Hepatocyte (in vitro differentiated cells): Measurements from ENCODE around the gene PDK4. TPM values are rescaled to one million over a fixed set of nuclear protein-coding genes. Genes with fewer than 3 reads are reported as not detected.

Experiments used
- DNase-seq: peaks from one replicate; pipeline ENCODE4 v3.0.0-alpha.2; 2016; ENCODE audit warnings: low spot score
- H2AFZ ChIP-seq: fragments of 200-600 bp; sonication (generic); 2 replicates; pipeline ENCODE4 v1.6.0; 2016; ENCODE audit warnings: antibody characterized with exemption, mild to moderate bottlenecking
- H3K27ac ChIP-seq: fragments of 200-600 bp; sonication (generic); 2 replicates; pipeline ENCODE4 v1.5.1; 2016; ENCODE audit warnings: mild to moderate bottlenecking
- H3K27me3 ChIP-seq: fragments of 200-600 bp; sonication (generic); 2 replicates; pipeline ENCODE4 v1.6.1; 2016
- H3K36me3 ChIP-seq: fragments of 200-600 bp; sonication (generic); replicated peaks from 2 replicates; pipeline ENCODE4 v1.5.1; 2016; ENCODE audit warnings: low read depth; ENCODE audit not compliant: insufficient read depth
- H3K4me1 ChIP-seq: fragments of 200-600 bp; sonication (generic); 2 replicates; pipeline ENCODE4 v1.5.1; 2016; ENCODE audit warnings: mild to moderate bottlenecking, moderate library complexity; ENCODE audit not compliant: insufficient read depth
- H3K4me2 ChIP-seq: fragments of 200-600 bp; sonication (generic); 2 replicates; pipeline ENCODE4 v1.6.0; 2016
- H3K4me3 ChIP-seq: fragments of 200-600 bp; sonication (generic); 2 replicates; pipeline ENCODE4 v1.5.1; 2016; ENCODE audit warnings: mild to moderate bottlenecking
- H3K79me2 ChIP-seq: fragments of 200-600 bp; sonication (generic); 2 replicates; pipeline ENCODE4 v1.6.0; 2017; ENCODE audit warnings: mild to moderate bottlenecking
- H3K9me2 ChIP-seq: fragments of 200-600 bp; sonication (generic); replicated peaks from 2 replicates; pipeline ENCODE4 v1.6.0; 2017; ENCODE audit warnings: mild to moderate bottlenecking; ENCODE audit not compliant: insufficient read depth
- H3K9me3 ChIP-seq: fragments of 200-600 bp; sonication (generic); 2 replicates; pipeline ENCODE4 v1.5.1; 2016; ENCODE audit warnings: low read depth, mild to moderate bottlenecking
- H4K20me1 ChIP-seq: fragments of 200-600 bp; sonication (generic); 2 replicates; pipeline ENCODE4 v1.6.0; 2016; ENCODE audit warnings: mild to moderate bottlenecking; ENCODE audit not compliant: insufficient read depth, poor library complexity, severe bottlenecking
- EZH2 ChIP-seq: fragments of 200-600 bp; sonication (generic); IDR thresholded peaks from 2 replicates; pipeline ENCODE4 v1.6.1; 2016; ENCODE audit warnings: antibody characterized with exemption, mild to moderate bottlenecking, borderline replicate concordance
- EZH2phosphoT487 ChIP-seq: fragments of 200-600 bp; sonication (generic); IDR thresholded peaks from one replicate; pipeline ENCODE4 v1.6.1; 2018; ENCODE audit warnings: antibody characterized with exemption, mild to moderate bottlenecking, low read depth, moderate library complexity; ENCODE audit not compliant: unreplicated experiment, severe bottlenecking
- WGBS: methylation state at CpG from one replicate; pipeline ENCODE4 v1.1.6; 2016; ENCODE audit warnings: low lambda C conversion rate; ENCODE audit errors: missing lambda C conversion rate; 5-methylcytosine and 5-hydroxymethylcytosine counted together
- polyA plus RNA-seq: library from polyadenylated mRNA; unstranded; fragments of >200 nt; fragmentation: Nextera tagmentation; extraction: Ambion mirVana; gene quantifications from 2 replicates; pipeline ENCODE4 v1.2.1, GENCODE V29; 2016
- total RNA-seq: library from RNA; depleted of rRNA; stranded (reverse); fragments of >200 nt; gene quantifications from 2 replicates; pipeline ENCODE4 v1.2.3, GENCODE V29; 2014
- TF ChIP-seq, protein P1 (sequence below): fragments of 200-600 bp; sonication (generic); IDR thresholded peaks from 2 replicates; pipeline ENCODE4 v1.5.1; 2016; ENCODE audit warnings: antibody characterized with exemption, mild to moderate bottlenecking; ENCODE audit not compliant: poor library complexity

Gene PDK4
- total and polyA plus RNA-seq, 2 experiments from 2014 or later = 26.0 to 34.6 TPM

DNA sequence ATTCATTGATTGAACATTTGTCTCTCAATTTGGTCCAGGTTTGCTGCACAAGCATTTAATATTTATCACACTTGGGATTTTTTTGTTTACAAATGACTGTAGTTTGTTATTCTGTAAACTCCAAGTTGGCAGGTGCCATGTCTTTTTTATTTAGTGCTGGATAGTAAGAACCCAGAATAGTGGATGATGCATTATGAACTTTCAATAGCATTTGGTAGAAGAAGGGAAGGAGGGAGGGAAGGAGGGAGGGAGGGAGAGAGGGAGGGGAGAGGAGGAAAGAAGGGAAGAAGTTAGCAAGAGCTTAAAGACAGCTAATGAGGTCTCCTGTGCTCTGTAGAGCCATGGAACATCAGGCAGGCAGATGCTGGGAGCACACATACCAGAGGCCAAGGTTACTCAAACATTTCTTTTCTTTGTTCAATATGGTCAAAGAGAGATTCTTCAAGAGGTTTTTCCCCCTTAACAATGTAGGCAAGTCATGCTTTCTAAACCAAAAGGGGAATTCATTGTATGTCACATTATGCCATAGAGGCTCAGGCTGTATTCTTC, 25.8 kb upstream of the PDK4 start:
- Histone ChIP-seq H4K20me1 (no peaks in the 10 kb centered on the region), H3K27ac (no peak overlapping the region), H3K9me3 (no peaks in the 10 kb centered on the region), H3K36me3 (no peaks in the 10 kb centered on the region), H3K4me1 (no peaks in the 10 kb centered on the region), H3K4me3 (no peak overlapping the region), H2AFZ (no peak overlapping the region), H3K27me3 (no peaks in the 10 kb centered on the region), H3K4me2 (no peak overlapping the region), H3K9me2 (no peaks in the 10 kb centered on the region), H3K79me2 (no peaks in the 10 kb centered on the region)
- no peak for DNase-seq
- TF ChIP-seq, protein P1, sequence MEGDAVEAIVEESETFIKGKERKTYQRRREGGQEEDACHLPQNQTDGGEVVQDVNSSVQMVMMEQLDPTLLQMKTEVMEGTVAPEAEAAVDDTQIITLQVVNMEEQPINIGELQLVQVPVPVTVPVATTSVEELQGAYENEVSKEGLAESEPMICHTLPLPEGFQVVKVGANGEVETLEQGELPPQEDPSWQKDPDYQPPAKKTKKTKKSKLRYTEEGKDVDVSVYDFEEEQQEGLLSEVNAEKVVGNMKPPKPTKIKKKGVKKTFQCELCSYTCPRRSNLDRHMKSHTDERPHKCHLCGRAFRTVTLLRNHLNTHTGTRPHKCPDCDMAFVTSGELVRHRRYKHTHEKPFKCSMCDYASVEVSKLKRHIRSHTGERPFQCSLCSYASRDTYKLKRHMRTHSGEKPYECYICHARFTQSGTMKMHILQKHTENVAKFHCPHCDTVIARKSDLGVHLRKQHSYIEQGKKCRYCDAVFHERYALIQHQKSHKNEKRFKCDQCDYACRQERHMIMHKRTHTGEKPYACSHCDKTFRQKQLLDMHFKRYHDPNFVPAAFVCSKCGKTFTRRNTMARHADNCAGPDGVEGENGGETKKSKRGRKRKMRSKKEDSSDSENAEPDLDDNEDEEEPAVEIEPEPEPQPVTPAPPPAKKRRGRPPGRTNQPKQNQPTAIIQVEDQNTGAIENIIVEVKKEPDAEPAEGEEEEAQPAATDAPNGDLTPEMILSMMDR = no peak
- TF ChIP-seq EZH2phosphoT487 (no peak), EZH2 (no peak)

DNA sequence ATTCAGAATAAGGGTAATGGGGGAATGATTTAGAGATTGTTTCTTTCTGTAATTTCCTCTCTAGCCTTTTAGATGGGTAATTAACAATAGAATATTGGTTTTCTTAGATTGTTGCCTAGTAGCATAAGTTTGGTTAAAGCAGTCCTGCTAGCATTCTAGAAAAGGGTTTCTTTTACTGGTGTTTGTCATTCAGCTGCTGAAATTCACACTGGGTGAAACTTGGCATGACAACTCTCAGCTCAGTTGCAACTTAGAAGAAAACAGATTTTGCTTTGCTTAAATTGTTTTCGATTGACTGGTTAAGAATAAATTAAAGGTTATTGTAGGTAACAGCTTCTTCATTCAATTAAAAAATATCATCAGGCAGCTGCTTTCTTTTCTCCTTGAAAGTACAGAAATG, 25.1 kb upstream of the PDK4 start:
- no peak overlapping the region for H2AFZ ChIP-seq
- no peaks in the 10 kb centered on the region for H3K27me3 ChIP-seq
- H3K9me2 ChIP-seq = no peaks in the 10 kb centered on the region
- no peak for DNase-seq
- no peaks in the 10 kb centered on the region for H3K36me3 ChIP-seq
- H3K79me2 ChIP-seq = no peaks in the 10 kb centered on the region
- no peak overlapping the region for H3K4me3 ChIP-seq
- no peaks in the 10 kb centered on the region for H4K20me1 ChIP-seq
- no peaks in the 10 kb centered on the region for H3K4me1 ChIP-seq
- no peak overlapping the region for H3K4me2 ChIP-seq
- whole genome bisulfite sequencing = 84% methylated on average over 1 of the region's 1 CpG
- H3K27ac ChIP-seq = no peak overlapping the region
- H3K9me3 ChIP-seq = no peaks in the 10 kb centered on the region
- TF ChIP-seq EZH2 = no peak
- no peak for TF ChIP-seq EZH2phosphoT487
- TF ChIP-seq, protein P1 = no peak

DNA sequence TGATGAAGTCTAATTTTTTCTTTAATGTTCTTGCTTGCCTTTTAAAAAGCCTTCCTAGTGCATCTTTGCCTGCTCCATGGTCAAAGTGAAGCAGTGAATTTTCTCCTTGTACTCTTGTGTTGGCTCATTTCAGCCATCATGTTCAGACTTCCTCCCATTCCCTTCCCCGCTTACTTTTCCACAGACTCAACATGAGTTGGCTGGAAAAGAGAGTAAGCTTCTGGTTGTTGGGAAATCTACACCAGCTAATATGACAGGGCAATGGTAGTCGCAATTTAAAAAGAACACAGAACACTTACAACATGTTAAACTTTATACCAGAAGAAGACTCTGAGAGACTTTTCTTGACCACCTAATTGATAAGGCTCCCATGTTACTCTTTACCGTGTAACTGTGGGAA, 24.3 kb upstream of the PDK4 start:
- no peak overlapping the region for H3K27ac ChIP-seq
- H3K4me3 ChIP-seq = no peak overlapping the region
- H4K20me1 ChIP-seq = no peaks in the 10 kb centered on the region
- no peak overlapping the region for H2AFZ ChIP-seq
- TF ChIP-seq EZH2 (no peak), EZH2phosphoT487 (no peak)
- TF ChIP-seq, protein P1 = no peak
- H3K36me3 ChIP-seq = no peaks in the 10 kb centered on the region
- no peaks in the 10 kb centered on the region for H3K27me3 ChIP-seq
- no peak overlapping the region for H3K4me2 ChIP-seq
- H3K9me3 ChIP-seq = no peaks in the 10 kb centered on the region
- no peaks in the 10 kb centered on the region for H3K4me1 ChIP-seq
- no peaks in the 10 kb centered on the region for H3K9me2 ChIP-seq
- DNase-seq = no peak
- WGBS = 95% methylated on average over 3 of the region's 3 CpGs
- no peaks in the 10 kb centered on the region for H3K79me2 ChIP-seq

DNA sequence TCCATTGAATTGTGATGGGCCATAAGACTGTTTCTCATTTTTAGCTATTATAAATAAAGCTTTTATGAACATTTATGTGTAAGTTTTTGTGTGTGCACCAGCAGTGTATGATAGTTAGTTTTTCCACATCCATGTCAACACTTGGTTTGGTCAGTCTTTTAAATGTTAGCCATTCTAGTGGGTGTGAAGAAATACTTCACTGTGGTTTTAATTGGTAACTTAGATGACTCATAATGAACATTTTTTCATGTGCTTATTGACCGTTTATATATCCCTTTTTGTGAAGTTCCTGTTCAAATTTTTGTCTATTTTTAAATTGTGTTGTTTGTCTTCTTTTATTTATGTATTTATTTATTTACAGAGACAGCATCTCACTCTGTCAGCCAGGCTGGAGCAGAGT, 23.6 kb upstream of the PDK4 start:
- WGBS = 84% methylated on average over 1 of the region's 1 CpG
- no peak for TF ChIP-seq EZH2
- no peak for TF ChIP-seq EZH2phosphoT487
- TF ChIP-seq, protein P1 = no peak

More for the DNA sequence above, 23.6 kb upstream of the PDK4 start:
- no peaks in the 10 kb centered on the region for H3K36me3 ChIP-seq
- no peaks in the 10 kb centered on the region for H4K20me1 ChIP-seq
- no peaks in the 10 kb centered on the region for H3K79me2 ChIP-seq
- no peaks in the 10 kb centered on the region for H3K9me3 ChIP-seq
- no peaks in the 10 kb centered on the region for H3K9me2 ChIP-seq
- H3K4me3 ChIP-seq = no peak overlapping the region
- H3K4me1 ChIP-seq = no peaks in the 10 kb centered on the region
- H3K4me2 ChIP-seq = no peak overlapping the region
- no peak for DNase-seq
- no peak overlapping the region for H2AFZ ChIP-seq
- no peak overlapping the region for H3K27ac ChIP-seq
- no peaks in the 10 kb centered on the region for H3K27me3 ChIP-seq
